ENCODE measurements around the gene TPM2. TPM values are rescaled to one million over a fixed set of nuclear protein-coding genes. Genes with fewer than 3 reads are reported as not detected.
"Not testable (repeated sequence)": the region's sequence is repeated elsewhere in the genome, so short reads cannot be mapped to it uniquely, and the experiment has no call there.

The TPM2 gene
- total RNA-seq, 1 donor from 2014 or later, result 174 TPM

DNA sequence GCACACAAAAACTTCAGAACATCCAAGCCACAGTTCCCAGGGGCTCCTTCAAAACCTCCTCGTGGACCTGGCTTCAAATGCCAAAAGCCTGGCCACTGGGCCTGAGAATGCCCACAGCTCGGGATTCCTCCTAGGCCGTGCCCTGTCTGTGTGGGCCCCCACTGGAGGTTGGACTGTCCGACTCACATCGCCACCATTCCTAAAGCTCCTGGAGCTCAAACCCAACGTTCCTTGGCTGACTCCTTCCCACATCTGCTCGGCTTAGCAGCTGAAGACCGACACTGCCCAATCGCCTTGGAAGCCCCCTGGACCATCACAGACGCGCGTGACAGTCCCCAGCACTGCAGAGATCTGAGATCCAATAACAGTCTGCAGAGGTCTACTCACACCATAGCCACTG is 46.7 kb downstream of the TPM2 start:
- Mint-ChIP-seq H3K27ac (no peak overlapping the region), H3K27me3 (ENCODE audit: insufficient read depth, low read depth) (peaks cover 10% of the 10 kb centered on the region), H3K4me3 (no peak overlapping the region), H3K36me3 (peaks cover 11% of the 10 kb centered on the region), H3K9me3 (peaks cover 8% of the 10 kb centered on the region), H3K4me1 (peaks cover 18% of the 10 kb centered on the region)
- Histone ChIP-seq H3K79me2 (ENCODE audit: low read depth) (no peaks in the 10 kb centered on the region), H3K9ac (no peak overlapping the region), H3K4me2 (no peak overlapping the region), H3K27ac (no peak overlapping the region), H4K20me1 (ENCODE audit: low read depth) (no peaks in the 10 kb centered on the region), H3F3A (ENCODE audit: low read depth) (peaks cover 16% of the 10 kb centered on the region), H3K9me3 (ENCODE audit: low read depth) (no peaks in the 10 kb centered on the region), H3K4me3 (no peak overlapping the region), H3K36me3 (no peaks in the 10 kb centered on the region), H3K27me3 (peaks cover 10% of the 10 kb centered on the region), H3K4me1 (peaks cover 8% of the 10 kb centered on the region), H2AFZ (replicated peaks) (no peak overlapping the region)
- no peak for DNase-seq (ENCODE audit: low spot score)
- TF ChIP-seq, protein P1, sequence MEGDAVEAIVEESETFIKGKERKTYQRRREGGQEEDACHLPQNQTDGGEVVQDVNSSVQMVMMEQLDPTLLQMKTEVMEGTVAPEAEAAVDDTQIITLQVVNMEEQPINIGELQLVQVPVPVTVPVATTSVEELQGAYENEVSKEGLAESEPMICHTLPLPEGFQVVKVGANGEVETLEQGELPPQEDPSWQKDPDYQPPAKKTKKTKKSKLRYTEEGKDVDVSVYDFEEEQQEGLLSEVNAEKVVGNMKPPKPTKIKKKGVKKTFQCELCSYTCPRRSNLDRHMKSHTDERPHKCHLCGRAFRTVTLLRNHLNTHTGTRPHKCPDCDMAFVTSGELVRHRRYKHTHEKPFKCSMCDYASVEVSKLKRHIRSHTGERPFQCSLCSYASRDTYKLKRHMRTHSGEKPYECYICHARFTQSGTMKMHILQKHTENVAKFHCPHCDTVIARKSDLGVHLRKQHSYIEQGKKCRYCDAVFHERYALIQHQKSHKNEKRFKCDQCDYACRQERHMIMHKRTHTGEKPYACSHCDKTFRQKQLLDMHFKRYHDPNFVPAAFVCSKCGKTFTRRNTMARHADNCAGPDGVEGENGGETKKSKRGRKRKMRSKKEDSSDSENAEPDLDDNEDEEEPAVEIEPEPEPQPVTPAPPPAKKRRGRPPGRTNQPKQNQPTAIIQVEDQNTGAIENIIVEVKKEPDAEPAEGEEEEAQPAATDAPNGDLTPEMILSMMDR (IDR thresholded peaks at IDR 0.05), result no peak
- TF ChIP-seq EZH2phosphoT487 (IDR thresholded peaks at IDR 0.05), result no peak
- no peak for TF ChIP-seq EZH2 (IDR thresholded peaks at IDR 0.05)

DNA sequence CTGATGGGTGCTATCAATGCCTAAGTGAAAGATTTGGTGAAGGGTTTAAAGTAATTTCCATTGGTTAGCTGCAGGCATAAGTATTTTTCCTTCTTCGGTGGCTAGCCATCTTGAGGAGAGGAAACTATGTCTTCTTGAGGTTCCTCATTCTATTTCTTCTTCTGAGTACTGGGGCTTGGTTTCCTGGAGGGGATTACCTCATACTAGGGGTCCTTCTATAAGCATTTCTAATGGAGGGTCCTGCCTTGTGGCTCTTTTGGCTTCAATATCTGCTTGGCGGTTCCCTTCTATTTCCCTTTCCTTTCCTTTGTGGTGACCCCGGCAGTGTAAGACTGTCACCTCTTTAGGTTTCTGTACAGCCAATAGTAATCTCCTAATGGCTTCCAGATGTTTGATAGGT is 48.2 kb downstream of the TPM2 start:
- not testable (repeated sequence) for H3K4me2 ChIP-seq; H3K4me1 Mint-ChIP-seq; H3K79me2 ChIP-seq (ENCODE audit: low read depth); H3K9ac ChIP-seq; H3K27ac ChIP-seq; H3K4me3 ChIP-seq; H3K36me3 ChIP-seq; H3K27me3 Mint-ChIP-seq (ENCODE audit: insufficient read depth, low read depth); H3K4me1 ChIP-seq; H3K4me3 Mint-ChIP-seq; H3K27ac Mint-ChIP-seq; H3K9me3 ChIP-seq (ENCODE audit: low read depth); H2AFZ ChIP-seq (replicated peaks); H4K20me1 ChIP-seq (ENCODE audit: low read depth); H3F3A ChIP-seq (ENCODE audit: low read depth); DNase-seq (ENCODE audit: low spot score); H3K9me3 Mint-ChIP-seq; H3K27me3 ChIP-seq
- peaks cover 11% of the 10 kb centered on the region for H3K36me3 Mint-ChIP-seq

DNA sequence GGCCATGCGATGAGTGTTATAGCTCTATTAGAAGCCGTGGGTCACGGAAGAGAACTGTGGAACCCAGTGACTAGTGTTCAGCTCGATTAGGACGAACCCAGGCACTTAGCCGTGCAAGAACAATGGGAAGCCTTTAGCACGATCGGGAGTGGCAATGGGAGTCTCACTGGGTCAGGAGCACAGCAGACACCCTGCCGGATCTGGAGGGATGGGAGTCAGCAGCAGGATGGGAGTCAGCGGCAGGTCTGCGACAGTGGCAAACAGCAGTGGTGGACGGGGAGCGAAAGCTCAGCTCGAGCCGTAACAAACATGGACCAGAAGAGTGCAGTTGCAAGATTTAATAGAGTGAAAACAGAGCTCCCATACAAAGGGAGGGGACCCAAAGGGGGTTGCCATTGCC is 49.3 kb downstream of the TPM2 start:
- H3K4me3 ChIP-seq; H3K27me3 Mint-ChIP-seq (ENCODE audit: insufficient read depth, low read depth); H3K9ac ChIP-seq; H4K20me1 ChIP-seq (ENCODE audit: low read depth); DNase-seq (ENCODE audit: low spot score); H3K4me2 ChIP-seq; H3K4me1 ChIP-seq; H3K27ac ChIP-seq; H3K4me1 Mint-ChIP-seq; H3K36me3 ChIP-seq; H3K9me3 ChIP-seq (ENCODE audit: low read depth); H3K9me3 Mint-ChIP-seq; H2AFZ ChIP-seq (replicated peaks); H3K27me3 ChIP-seq; H3F3A ChIP-seq (ENCODE audit: low read depth); H3K27ac Mint-ChIP-seq; H3K79me2 ChIP-seq (ENCODE audit: low read depth): not testable (repeated sequence)
- H3K4me3 Mint-ChIP-seq, result peak overlapping the region; percentile 52
- peaks cover 11% of the 10 kb centered on the region for H3K36me3 Mint-ChIP-seq

DNA sequence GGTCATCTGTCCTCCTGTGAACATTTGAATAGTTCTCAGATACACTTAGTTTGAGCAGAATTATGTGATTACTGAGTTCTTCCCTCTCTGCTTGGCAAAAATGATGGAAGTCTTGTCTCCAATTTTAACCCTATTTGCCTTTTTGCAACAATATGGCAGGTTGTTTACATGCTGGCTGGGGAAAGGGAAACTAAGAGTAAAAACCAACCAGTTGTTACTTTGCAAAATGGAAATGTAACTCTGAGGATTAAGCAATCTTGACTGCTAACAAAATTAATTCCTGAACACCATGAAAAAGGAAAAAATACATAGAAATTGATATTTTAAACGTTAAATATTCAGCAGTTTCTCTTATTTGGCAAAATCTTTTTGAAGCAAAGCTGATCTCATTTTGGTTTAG is 50.1 kb downstream of the TPM2 start:
- no peaks in the 10 kb centered on the region for H3K79me2 ChIP-seq (ENCODE audit: low read depth)
- no peaks in the 10 kb centered on the region for H3K4me1 ChIP-seq
- no peaks in the 10 kb centered on the region for H4K20me1 ChIP-seq (ENCODE audit: low read depth)
- H3K27me3 ChIP-seq, result no peaks in the 10 kb centered on the region
- TF ChIP-seq EZH2 (IDR thresholded peaks at IDR 0.05), result no peak
- no peak for TF ChIP-seq EZH2phosphoT487 (IDR thresholded peaks at IDR 0.05)
- TF ChIP-seq, protein P1 (IDR thresholded peaks at IDR 0.05), result no peak
- H3K4me3 ChIP-seq, result no peak overlapping the region
- H2AFZ ChIP-seq (replicated peaks), result no peak overlapping the region
- no peak overlapping the region for H3K27ac ChIP-seq
- no peaks in the 10 kb centered on the region for H3K9me3 ChIP-seq (ENCODE audit: low read depth)
- Mint-ChIP-seq H3K4me3 (no peak overlapping the region), H3K9me3 (peaks cover 8% of the 10 kb centered on the region), H3K27ac (no peak overlapping the region), H3K4me1 (peaks cover 4% of the 10 kb centered on the region), H3K27me3 (ENCODE audit: insufficient read depth, low read depth) (peaks cover under 1% of the 10 kb centered on the region), H3K36me3 (peaks cover 11% of the 10 kb centered on the region)
- no peaks in the 10 kb centered on the region for H3F3A ChIP-seq (ENCODE audit: low read depth)
- no peak for DNase-seq (ENCODE audit: low spot score)
- H3K4me2 ChIP-seq, result no peak overlapping the region
- no peaks in the 10 kb centered on the region for H3K36me3 ChIP-seq
- no peak overlapping the region for H3K9ac ChIP-seq

DNA sequence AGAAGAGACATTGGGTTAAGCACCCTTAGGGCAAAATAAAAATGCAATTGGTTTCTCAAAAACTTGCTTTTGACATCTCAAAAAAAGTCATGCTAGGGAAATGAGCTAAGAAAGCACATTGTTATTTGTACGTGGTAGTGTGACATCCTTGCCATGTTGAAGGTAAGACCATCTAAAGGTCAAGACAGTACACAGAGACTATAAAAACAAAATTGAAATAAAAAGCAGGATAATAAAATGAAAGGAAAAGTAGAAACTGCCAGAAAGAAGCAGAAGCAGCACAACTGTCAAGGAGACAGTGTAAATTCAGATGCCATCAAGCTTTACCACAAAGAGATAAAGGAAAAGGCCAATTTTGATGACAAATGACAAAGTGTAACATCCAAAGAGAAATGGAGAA is 50.5 kb downstream of the TPM2 start:
- not testable (repeated sequence) for H3K27ac Mint-ChIP-seq; H3K4me2 ChIP-seq; H2AFZ ChIP-seq (replicated peaks); H3K36me3 ChIP-seq; H3K27ac ChIP-seq; H3K4me3 Mint-ChIP-seq; H4K20me1 ChIP-seq (ENCODE audit: low read depth); H3K4me1 Mint-ChIP-seq; H3K4me1 ChIP-seq; H3K9ac ChIP-seq; H3K27me3 ChIP-seq; H3K4me3 ChIP-seq; H3K9me3 ChIP-seq (ENCODE audit: low read depth); H3F3A ChIP-seq (ENCODE audit: low read depth); H3K9me3 Mint-ChIP-seq; DNase-seq (ENCODE audit: low spot score); H3K27me3 Mint-ChIP-seq (ENCODE audit: insufficient read depth, low read depth); H3K79me2 ChIP-seq (ENCODE audit: low read depth)
- H3K36me3 Mint-ChIP-seq, result peaks cover 11% of the 10 kb centered on the region

DNA sequence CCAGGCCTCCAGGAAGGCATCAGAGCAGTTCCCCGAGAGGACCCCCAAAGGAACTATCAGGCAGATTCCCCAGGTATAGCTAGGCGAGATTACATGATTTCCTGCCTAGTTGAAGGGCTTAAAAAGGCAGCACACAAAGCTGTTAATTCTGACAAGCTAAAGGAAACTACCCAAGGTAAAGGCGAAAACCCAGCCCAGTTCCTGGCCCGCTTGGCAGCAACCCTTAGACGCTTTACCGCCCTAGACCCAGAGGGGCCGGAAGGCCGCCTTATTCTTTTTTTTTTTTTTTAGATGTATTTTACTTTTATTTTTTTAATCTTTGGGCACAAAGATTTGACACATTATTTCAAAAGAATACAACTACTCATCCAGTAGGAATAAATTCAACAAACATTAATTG is 51.0 kb downstream of the TPM2 start:
- H3K4me3 Mint-ChIP-seq; H3K79me2 ChIP-seq (ENCODE audit: low read depth); H3K9me3 ChIP-seq (ENCODE audit: low read depth); H3K4me2 ChIP-seq; H3F3A ChIP-seq (ENCODE audit: low read depth); H3K27ac Mint-ChIP-seq; H3K27ac ChIP-seq; H3K27me3 Mint-ChIP-seq (ENCODE audit: insufficient read depth, low read depth); H3K4me1 Mint-ChIP-seq; H3K4me3 ChIP-seq; H3K9ac ChIP-seq; H2AFZ ChIP-seq (replicated peaks); H3K4me1 ChIP-seq; H3K27me3 ChIP-seq; H4K20me1 ChIP-seq (ENCODE audit: low read depth); H3K36me3 ChIP-seq; H3K9me3 Mint-ChIP-seq; DNase-seq (ENCODE audit: low spot score): not testable (repeated sequence)
- H3K36me3 Mint-ChIP-seq, result peaks cover 11% of the 10 kb centered on the region

DNA sequence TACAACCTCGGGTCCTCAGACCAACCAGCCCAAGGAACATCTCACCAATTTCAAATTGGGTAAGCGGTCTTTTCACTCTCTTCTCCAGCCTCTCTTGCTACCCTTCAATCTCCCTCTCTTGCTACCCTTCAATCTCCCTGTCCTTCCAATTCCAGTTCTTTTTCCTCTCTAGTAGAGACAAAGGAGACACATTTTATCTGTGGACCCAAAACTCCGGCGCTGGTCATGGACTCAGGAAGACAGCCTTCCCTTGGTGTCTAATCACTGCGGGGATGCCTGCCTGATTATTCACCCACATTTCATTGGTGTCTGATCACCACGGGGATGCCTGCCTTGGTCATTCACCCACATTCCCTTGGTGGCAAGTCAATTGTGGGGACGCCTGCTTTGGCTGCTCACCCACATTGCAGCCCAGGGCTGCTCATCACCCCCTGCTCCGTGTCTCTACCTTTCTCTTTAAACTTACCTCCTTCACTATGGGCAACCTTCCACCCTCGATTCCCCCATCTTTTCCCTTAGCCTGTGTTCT is 52.2 kb downstream of the TPM2 start:
- DNase-seq (ENCODE audit: low spot score); H3K4me1 ChIP-seq; H3F3A ChIP-seq (ENCODE audit: low read depth); H3K9ac ChIP-seq; H3K27ac ChIP-seq; H3K4me3 Mint-ChIP-seq; H4K20me1 ChIP-seq (ENCODE audit: low read depth); H2AFZ ChIP-seq (replicated peaks); H3K79me2 ChIP-seq (ENCODE audit: low read depth); H3K27me3 ChIP-seq; H3K36me3 ChIP-seq; H3K27ac Mint-ChIP-seq; H3K4me2 ChIP-seq; H3K9me3 Mint-ChIP-seq; H3K4me1 Mint-ChIP-seq; H3K9me3 ChIP-seq (ENCODE audit: low read depth); H3K27me3 Mint-ChIP-seq (ENCODE audit: insufficient read depth, low read depth); H3K4me3 ChIP-seq: not testable (repeated sequence)
- H3K36me3 Mint-ChIP-seq, result peaks cover 11% of the 10 kb centered on the region

Data from neural progenitor cell (in vitro differentiated cells).